DND-41 (cell line): ENCODE measurements around the gene SMIM35.

Source experiments
- ATAC-seq: fragments of 200-7000 bp; cut with Tn5 transposase; 3 replicates; pipeline ENCODE4 v1.9.1; 2021; ENCODE audit warnings: low read depth; ENCODE audit not compliant: insufficient read depth
- DNase-seq: peaks from one replicate; pipeline ENCODE4 v3.0.0-alpha.2; 2020
- H2AFZ ChIP-seq: 2 replicates; pipeline ENCODE4 v1.6.0; 2012; ENCODE audit warnings: low read depth, low read length
- H3K27ac ChIP-seq: 2 replicates; pipeline ENCODE4 v1.5.1; 2012; ENCODE audit warnings: low read length, inconsistent platforms
- H3K27me3 ChIP-seq: fragments of 200-600 bp; sonication (generic); 2 replicates; pipeline ENCODE4 v1.6.0; 2012; ENCODE audit warnings: low read length, mild to moderate bottlenecking, inconsistent platforms; ENCODE audit not compliant: insufficient read depth, poor library complexity
- H3K36me3 ChIP-seq: 2 replicates; pipeline ENCODE4 v1.5.1; 2012; ENCODE audit warnings: low read length, inconsistent platforms; ENCODE audit not compliant: insufficient read depth
- H3K4me1 ChIP-seq: 2 replicates; pipeline ENCODE4 v1.5.1; 2012; ENCODE audit warnings: mild to moderate bottlenecking, low read length; ENCODE audit not compliant: insufficient read depth
- H3K4me2 ChIP-seq: 2 replicates; pipeline ENCODE4 v1.6.0; 2012; ENCODE audit warnings: mild to moderate bottlenecking, moderate library complexity, low read length, inconsistent platforms; ENCODE audit not compliant: insufficient read depth
- H3K4me3 ChIP-seq, 2 experiments: fragments of 200-600 bp in 1 of 2; shearing (Covaris generic) in 1 of 2; 2 replicates each; pipeline ENCODE4 v1.5.1; 2012 to 2016; ENCODE audit warnings: inconsistent platforms in 2 of 2, low read length in 2 of 2, mild to moderate bottlenecking in 2 of 2, low read depth in 1 of 2, moderate library complexity in 1 of 2
- H3K79me2 ChIP-seq: 2 replicates; pipeline ENCODE4 v1.6.0; 2012; ENCODE audit warnings: low read length, inconsistent platforms; ENCODE audit not compliant: insufficient read depth
- H3K9ac ChIP-seq: 2 replicates; pipeline ENCODE4 v1.6.0; 2012; ENCODE audit warnings: low read depth, mild to moderate bottlenecking, inconsistent platforms, low read length, moderate library complexity
- H3K9me3 ChIP-seq: 2 replicates; pipeline ENCODE4 v1.5.1; 2012; ENCODE audit warnings: low read length, moderate library complexity, mild to moderate bottlenecking, inconsistent platforms; ENCODE audit not compliant: insufficient read depth, severe bottlenecking
- H4K20me1 ChIP-seq: 2 replicates; pipeline ENCODE4 v1.6.0; 2012; ENCODE audit warnings: low read length; ENCODE audit not compliant: insufficient read depth
- CTCF ChIP-seq: IDR thresholded peaks from 2 replicates; pipeline ENCODE4 v1.5.1; 2012; ENCODE audit warnings: borderline replicate concordance, low read length, moderate library complexity, mild to moderate bottlenecking; ENCODE audit not compliant: poor library complexity, severe bottlenecking; ENCODE audit errors: extremely low read depth
- EZH2 ChIP-seq: IDR thresholded peaks from 3 replicates; pipeline ENCODE4 v1.6.1; 2012; ENCODE audit warnings: borderline replicate concordance, low read depth, mild to moderate bottlenecking, moderate library complexity, low read length, inconsistent platforms; ENCODE audit not compliant: severe bottlenecking

Gene SMIM35

GRCh38 chr11:118052581-118053206 is 34.1 kb downstream of the SMIM35 start:
- Histone ChIP-seq H3K4me2 (no peak overlapping the region), H2AFZ (no peak overlapping the region)
- TF ChIP-seq CTCF = no peak
- TF ChIP-seq EZH2 = no peak

GRCh38 chr11:118051611-118052461 is 34.9 kb downstream of the SMIM35 start:
- no peak overlapping the region for H3K9ac ChIP-seq
- DNase-seq (peak; percentile 65), ATAC-seq (peak; percentile 87)
- H3K27ac ChIP-seq = 0 out of 2 replicates have a peak overlapping the region, but pooled peaks have one; percentile 50
- no peaks in the 10 kb centered on the region for H3K79me2 ChIP-seq
- H3K27me3 ChIP-seq = no peaks in the 10 kb centered on the region
- peaks cover 15% of the 10 kb centered on the region for H3K4me1 ChIP-seq
- no peak overlapping the region for H3K4me3 ChIP-seq
- TF ChIP-seq EZH2 = no peak
- no peak for TF ChIP-seq CTCF
- no peaks in the 10 kb centered on the region for H4K20me1 ChIP-seq
- no peaks in the 10 kb centered on the region for H3K36me3 ChIP-seq
- H3K9me3 ChIP-seq = no peaks in the 10 kb centered on the region
- H2AFZ ChIP-seq = no peak overlapping the region
- no peak overlapping the region for H3K4me2 ChIP-seq

More at GRCh38 chr11:118052581-118053206, 34.1 kb downstream of the SMIM35 start:
- Histone ChIP-seq H3K4me3 (no peak overlapping the region), H3K27me3 (no peaks in the 10 kb centered on the region), H3K9ac (no peak overlapping the region), H3K36me3 (no peaks in the 10 kb centered on the region), H3K79me2 (no peaks in the 10 kb centered on the region), H3K27ac (peak overlapping the region; percentile 45; the same call in 1 of the 2 replicates), H3K4me1 (peaks cover 15% of the 10 kb centered on the region), H3K9me3 (no peaks in the 10 kb centered on the region), H4K20me1 (no peaks in the 10 kb centered on the region)
- no peak for ATAC-seq
- DNase-seq = no peak

- H3K27me3 ChIP-seq = no peaks in the 10 kb centered on the region
- no peak overlapping the region for H3K4me3 ChIP-seq
- H3K79me2 ChIP-seq = no peaks in the 10 kb centered on the region
- no peaks in the 10 kb centered on the region for H4K20me1 ChIP-seq
- peak overlapping the region; percentile 50; the same call in 1 of the 2 replicates for H3K27ac ChIP-seq
- H3K4me2 ChIP-seq = no peak overlapping the region
- H3K4me1 ChIP-seq = peaks cover 15% of the 10 kb centered on the region
- no peak overlapping the region for H3K9ac ChIP-seq
- H3K36me3 ChIP-seq = no peaks in the 10 kb centered on the region
- H2AFZ ChIP-seq = no peak overlapping the region
- H3K9me3 ChIP-seq = no peaks in the 10 kb centered on the region
- ATAC-seq = peak; percentile 6; the same call in 2 of the 3 replicates
- DNase-seq = no peak
- TF ChIP-seq CTCF = no peak
- TF ChIP-seq EZH2 = no peak
Observed at GRCh38 chr11:118051136-118051610, 35.6 kb downstream of the SMIM35 start.
